Skeletal muscle satellite cell (primary cell): ENCODE measurements around the gene KCTD18. TPM values are rescaled to one million over a fixed set of nuclear protein-coding genes. Genes with fewer than 3 reads are reported as not detected.

Experiments used
- H3K27me3 ChIP-seq: 2 replicates; pipeline ENCODE4 v1.7.0; 2013; ENCODE audit warnings: low read length; ENCODE audit not compliant: control insufficient read depth, insufficient read depth
- H3K36me3 ChIP-seq: 2 replicates; pipeline ENCODE4 v1.7.0; 2013; ENCODE audit warnings: mild to moderate bottlenecking, control low read depth, low read length; ENCODE audit not compliant: insufficient read depth
- H3K4me1 ChIP-seq: 2 replicates; pipeline ENCODE4 v1.7.0; 2013; ENCODE audit warnings: low read length; ENCODE audit not compliant: control insufficient read depth, insufficient read depth
- H3K4me2 ChIP-seq: 2 replicates; pipeline ENCODE4 v1.7.0; 2013; ENCODE audit warnings: mild to moderate bottlenecking, low read length
- H3K4me3 ChIP-seq: 2 replicates; pipeline ENCODE4 v1.7.0; 2013; ENCODE audit warnings: low read length
- H3K9ac ChIP-seq: 2 replicates; pipeline ENCODE4 v1.7.0; 2013; ENCODE audit warnings: mild to moderate bottlenecking, low read depth, low read length, moderate library complexity
- H3K9me3 ChIP-seq: replicated peaks from 2 replicates; pipeline ENCODE4 v1.7.0; 2013; ENCODE audit warnings: mild to moderate bottlenecking, control low read depth, low read length
- total RNA-seq: library from RNA; depleted of rRNA; stranded (reverse); fragments of >200 nt; gene quantifications from 2 replicates; pipeline ENCODE4 v1.2.3, GENCODE V29; 2012; rRNA removed

Gene KCTD18
- total RNA-seq: 13.2 and 14.6 TPM in 2 replicates

DNA sequence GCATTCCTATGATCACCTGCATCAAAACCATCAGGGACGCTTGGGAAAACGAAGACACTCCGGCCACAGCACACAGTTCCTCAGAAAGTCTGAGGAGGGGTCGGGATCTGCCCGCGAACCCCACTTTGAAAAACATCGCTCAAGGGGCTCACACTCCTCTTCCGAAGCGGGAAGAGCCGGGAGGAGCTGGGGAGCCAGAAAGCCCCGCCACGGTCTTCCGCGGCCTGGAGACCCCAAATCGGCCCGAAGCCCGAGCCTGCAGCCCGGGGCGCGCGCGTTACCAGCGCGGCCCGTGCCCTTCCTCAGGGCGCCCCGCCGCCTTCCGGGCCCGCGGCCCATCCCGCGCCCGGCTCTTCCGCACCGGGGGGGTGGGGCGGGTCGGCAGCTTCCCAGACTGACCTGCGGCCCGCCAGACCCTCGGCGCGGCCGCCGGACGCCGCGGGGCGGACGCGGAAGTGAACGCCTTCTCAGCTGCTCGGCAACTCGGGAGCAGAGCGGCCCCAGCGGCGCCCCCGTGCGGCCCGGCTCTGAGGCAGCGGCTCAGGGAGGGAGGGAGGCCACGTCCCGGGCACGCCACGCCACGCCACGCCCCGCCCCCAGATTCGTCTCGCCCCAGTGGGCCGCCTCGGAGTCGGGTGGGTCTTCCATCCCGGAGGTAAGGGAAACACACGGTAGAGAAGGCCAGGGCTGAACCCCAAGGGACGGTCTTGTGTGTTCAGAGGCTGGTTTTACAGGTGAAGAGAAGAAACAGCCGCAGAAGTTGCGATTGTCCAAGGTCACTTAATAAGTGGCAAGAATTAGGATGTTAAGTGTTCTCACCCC lies at the start of gene KCTD18:
TSS of gene KCTD18 (minus strand) at position 457 of the 822 bp plus-strand sequence. CDS start 3,052 bp downstream, outside the sequence.
- peaks cover 11% of the 10 kb centered on the region for H3K4me1 ChIP-seq
- peak within 1 kb of the TSS; percentile 87 for H3K4me2 ChIP-seq
- H3K4me3 ChIP-seq: peak within 1 kb of the TSS; percentile 91
- H3K9me3 ChIP-seq: no peaks in the 10 kb centered on the region
- H3K9ac ChIP-seq: peak within 1 kb of the TSS; percentile 90
- peaks cover 17% of the 10 kb centered on the region for H3K27me3 ChIP-seq
- no peaks in the 10 kb centered on the region for H3K36me3 ChIP-seq

DNA sequence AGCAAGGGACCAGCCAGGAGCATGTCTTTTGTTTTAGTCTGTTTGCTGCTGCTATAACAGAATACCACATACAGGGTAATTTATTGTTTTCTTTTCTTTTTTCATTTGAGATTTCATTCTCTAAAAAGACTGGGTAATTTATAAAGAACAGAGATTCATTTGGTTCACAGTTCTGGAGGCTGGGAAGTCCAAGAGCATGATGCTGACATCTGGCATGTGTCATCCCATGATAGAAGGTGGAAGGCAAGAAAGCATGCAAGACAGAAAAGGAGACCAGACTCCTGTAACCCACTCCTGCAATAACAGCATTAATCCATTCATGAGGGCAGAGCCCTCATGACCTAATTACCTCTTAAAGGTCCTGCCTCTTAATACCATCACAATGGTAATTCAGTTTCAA lies 30.9 kb upstream of the KCTD18 start:
- no peak overlapping the region for H3K9ac ChIP-seq
- H3K9me3 ChIP-seq: no peaks in the 10 kb centered on the region
- H3K4me2 ChIP-seq: no peak overlapping the region
- no peaks in the 10 kb centered on the region for H3K4me1 ChIP-seq
- no peak overlapping the region for H3K4me3 ChIP-seq
- peaks cover 22% of the 10 kb centered on the region for H3K36me3 ChIP-seq
- no peaks in the 10 kb centered on the region for H3K27me3 ChIP-seq

DNA sequence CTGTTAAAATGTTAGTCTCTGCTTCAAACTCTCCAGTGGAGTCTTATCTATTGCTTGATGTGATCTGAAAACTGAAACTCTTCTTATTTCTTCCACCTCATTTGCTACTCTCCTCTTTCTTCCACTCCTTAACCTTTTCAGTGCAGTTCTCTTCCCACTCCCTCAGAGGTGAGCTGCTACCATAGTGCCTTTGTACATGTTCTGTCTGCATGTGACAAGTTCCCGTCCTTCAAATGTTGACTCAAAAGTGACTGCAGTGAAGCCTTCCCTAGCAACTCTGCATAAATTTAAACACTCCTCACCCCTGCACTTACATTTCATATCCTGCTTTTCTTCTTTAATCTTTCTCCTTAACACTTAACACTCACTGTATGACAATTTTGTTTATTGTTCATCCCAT lies 28.3 kb upstream of the KCTD18 start:
- Histone ChIP-seq H3K27me3 (no peaks in the 10 kb centered on the region), H3K9ac (no peak overlapping the region), H3K36me3 (peaks cover 28% of the 10 kb centered on the region), H3K9me3 (no peaks in the 10 kb centered on the region), H3K4me2 (no peak overlapping the region), H3K4me1 (no peaks in the 10 kb centered on the region), H3K4me3 (no peak overlapping the region)

DNA sequence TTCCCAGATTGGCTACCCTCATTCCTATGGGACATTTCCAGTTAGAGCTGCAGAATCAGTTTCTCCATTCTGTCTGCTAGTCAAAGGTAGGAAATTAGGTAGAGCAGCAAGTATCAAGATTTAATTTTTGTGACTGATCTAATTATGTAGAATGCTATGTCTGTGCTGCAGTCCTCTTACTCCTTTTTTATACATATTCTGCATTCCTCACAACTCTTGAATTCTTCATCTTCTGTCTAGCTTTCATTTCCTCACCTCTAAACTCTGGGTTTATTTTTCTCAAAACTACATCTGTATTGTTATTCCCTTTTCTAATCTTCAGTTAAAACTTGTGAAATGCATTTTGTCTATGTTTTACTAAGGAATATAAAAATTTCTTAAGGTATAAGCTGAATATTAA lies 24.7 kb upstream of the KCTD18 start:
- Histone ChIP-seq H3K4me2 (no peak overlapping the region), H3K9ac (no peak overlapping the region), H3K4me3 (no peak overlapping the region), H3K4me1 (no peaks in the 10 kb centered on the region), H3K27me3 (no peaks in the 10 kb centered on the region), H3K9me3 (no peaks in the 10 kb centered on the region), H3K36me3 (peaks cover 16% of the 10 kb centered on the region)

DNA sequence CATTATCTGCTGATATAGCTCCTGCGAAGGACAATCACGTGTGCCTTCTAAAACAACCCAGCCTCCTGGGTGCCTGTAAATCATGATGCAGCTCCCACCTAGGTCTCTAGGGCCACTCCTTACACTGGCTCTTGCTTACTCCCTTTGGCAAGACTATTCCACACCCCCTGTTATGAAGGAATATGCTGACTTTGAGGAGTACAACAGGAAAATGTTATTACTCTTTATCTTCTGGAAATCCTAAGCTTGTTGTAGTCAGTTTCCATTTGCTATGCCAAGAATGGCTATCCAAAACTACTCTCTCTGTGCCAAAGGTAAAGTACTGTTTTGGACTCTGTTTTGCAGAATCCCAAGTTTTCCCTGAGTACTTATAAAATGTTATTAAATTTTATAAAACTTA lies 23.9 kb upstream of the KCTD18 start:
- Histone ChIP-seq H3K4me3 (no peak overlapping the region), H3K4me1 (no peaks in the 10 kb centered on the region), H3K9me3 (no peaks in the 10 kb centered on the region), H3K27me3 (no peaks in the 10 kb centered on the region), H3K4me2 (no peak overlapping the region), H3K9ac (no peak overlapping the region), H3K36me3 (peaks cover 16% of the 10 kb centered on the region)

DNA sequence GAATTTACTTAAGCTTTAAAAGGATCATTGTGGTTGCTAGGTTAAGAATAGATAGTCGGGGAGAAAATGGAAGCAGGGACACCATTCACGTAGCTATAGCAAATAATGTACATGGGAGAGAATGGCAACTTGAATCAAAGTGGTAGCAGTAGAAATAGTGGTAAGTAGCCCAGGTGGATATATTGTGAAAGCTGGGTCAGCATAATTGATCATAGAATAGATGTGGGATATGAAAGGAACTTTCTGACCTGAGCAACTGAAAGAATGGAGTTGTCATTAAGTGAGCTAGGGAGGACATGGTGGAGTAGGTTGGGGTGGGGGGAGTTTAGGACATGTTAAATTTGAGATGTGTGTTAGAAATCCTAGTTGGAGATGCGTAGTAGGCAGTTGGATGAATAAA lies 18.4 kb upstream of the KCTD18 start:
- Histone ChIP-seq H3K9me3 (no peaks in the 10 kb centered on the region), H3K4me3 (no peak overlapping the region), H3K4me1 (peaks cover 27% of the 10 kb centered on the region), H3K4me2 (peak overlapping the region; percentile 90), H3K9ac (no peak overlapping the region), H3K36me3 (peaks cover under 1% of the 10 kb centered on the region), H3K27me3 (no peaks in the 10 kb centered on the region)

DNA sequence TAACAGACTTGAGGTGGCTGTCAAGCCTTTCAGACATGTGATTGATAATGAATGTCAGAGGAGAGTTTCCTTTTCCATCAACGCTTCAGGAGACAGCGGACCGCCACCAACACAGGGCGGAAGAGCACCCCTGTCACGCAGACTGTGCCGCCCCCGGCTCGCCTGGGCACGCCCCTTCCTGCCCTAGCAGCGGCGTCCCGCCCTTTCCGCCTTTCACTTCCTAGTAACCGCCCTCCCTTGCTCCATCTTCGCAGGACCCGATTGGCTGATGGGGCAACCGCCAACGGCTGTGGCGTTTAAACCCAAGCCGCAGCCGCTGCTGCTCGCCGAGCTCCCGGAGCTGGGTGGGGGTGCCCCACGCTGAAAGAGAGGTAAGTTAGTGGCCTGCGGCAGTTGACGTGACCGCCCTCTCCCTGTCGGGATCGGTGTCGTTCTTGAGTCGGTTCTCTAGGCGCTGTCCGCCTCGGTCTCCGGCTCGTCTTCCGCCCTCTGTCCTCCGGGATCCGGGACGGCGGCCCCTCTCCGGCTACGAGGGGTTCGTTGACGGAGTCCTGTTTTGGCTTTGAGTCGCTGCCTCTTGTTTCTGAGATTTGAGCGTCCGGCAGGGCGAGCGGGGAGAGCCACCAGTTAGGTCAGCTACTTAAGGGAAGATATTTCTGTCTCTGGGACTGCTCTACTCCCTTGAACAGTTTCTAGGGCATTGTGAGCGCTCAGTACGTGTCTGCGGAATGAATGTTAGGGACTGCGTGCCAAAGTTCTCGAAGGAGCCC lies 16.2 kb upstream of the KCTD18 start, which contains the start of gene SGO2:
TSS of gene SGO2 (plus strand) at position 326 of the 770 bp plus-strand sequence. CDS start 6,769 bp downstream, outside the sequence.
- Histone ChIP-seq H3K4me2 (peak within 1 kb of the TSS; percentile 90), H3K36me3 (no peaks in the 10 kb centered on the region), H3K9me3 (no peaks in the 10 kb centered on the region), H3K27me3 (peaks cover 5% of the 10 kb centered on the region), H3K4me1 (peaks cover 27% of the 10 kb centered on the region), H3K4me3 (peak within 1 kb of the TSS; percentile 93), H3K9ac (peak within 1 kb of the TSS; percentile 86)

DNA sequence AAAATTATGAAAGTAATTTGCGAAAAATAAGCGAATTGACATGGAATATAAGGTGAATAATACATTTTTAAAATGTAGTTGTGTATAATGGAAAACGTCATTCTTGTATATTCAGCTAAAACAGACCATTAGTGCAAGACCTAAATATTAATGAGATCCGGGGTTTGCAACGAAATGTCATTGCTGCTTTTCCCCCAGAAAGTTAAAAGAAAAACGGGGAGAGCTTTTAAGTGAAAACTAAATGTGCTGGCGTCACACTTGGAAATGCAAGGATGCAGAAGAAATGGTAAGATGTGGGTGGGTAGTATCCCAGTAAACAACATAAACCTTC lies 15.6 kb upstream of the KCTD18 start:
- peaks cover 5% of the 10 kb centered on the region for H3K27me3 ChIP-seq
- H3K4me2 ChIP-seq: peak overlapping the region; percentile 90
- H3K36me3 ChIP-seq: no peaks in the 10 kb centered on the region
- H3K4me3 ChIP-seq: peak overlapping the region; percentile 93
- H3K4me1 ChIP-seq: peaks cover 27% of the 10 kb centered on the region
- H3K9me3 ChIP-seq: no peaks in the 10 kb centered on the region
- peak overlapping the region; percentile 86 for H3K9ac ChIP-seq

DNA sequence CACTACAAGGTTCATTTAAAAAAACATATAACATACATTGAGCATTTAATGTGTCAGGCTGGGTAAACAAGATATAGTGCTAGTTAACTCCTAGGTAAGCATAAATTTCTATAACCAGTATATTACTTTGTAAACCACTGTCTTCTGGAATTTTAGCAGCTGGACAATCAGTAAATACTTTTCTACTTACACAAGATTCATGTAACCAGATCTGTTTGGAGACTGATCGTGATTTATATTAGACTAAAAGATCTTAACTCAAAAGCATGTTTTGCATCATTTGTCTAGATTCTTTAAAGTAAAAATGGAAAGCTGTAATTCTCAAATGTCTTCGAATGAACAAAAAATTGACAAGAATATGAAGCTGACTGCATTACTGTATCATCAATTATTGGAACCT lies 15.2 kb upstream of the KCTD18 start:
- Histone ChIP-seq H3K27me3 (peaks cover 5% of the 10 kb centered on the region), H3K4me3 (peak overlapping the region; percentile 93), H3K9ac (peak overlapping the region; percentile 86), H3K4me1 (peaks cover 27% of the 10 kb centered on the region), H3K36me3 (no peaks in the 10 kb centered on the region), H3K4me2 (peak overlapping the region; percentile 90), H3K9me3 (no peaks in the 10 kb centered on the region)

DNA sequence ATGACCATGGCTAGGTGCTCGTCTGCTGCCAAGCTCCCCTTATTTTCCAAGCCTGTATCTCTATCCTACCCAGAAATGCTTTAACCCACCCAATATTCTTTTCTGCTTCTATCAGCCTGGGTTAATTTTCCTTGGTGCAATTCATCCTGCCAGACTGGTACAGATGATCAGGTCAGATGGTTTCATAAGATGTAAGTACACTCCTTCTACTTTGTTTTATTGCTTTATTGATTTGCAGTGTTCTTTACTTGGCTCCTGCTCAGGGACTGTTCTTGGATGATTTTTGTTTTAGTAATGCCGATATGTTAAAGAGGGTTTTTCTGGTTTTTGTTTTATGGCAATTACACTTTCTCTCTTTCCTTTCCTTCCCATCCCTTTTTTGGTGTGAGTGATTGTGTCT lies 13.7 kb upstream of the KCTD18 start:
- Histone ChIP-seq H3K4me2 (no peak overlapping the region), H3K9ac (no peak overlapping the region), H3K27me3 (peaks cover 5% of the 10 kb centered on the region), H3K9me3 (no peaks in the 10 kb centered on the region), H3K4me3 (no peak overlapping the region), H3K4me1 (peaks cover 27% of the 10 kb centered on the region), H3K36me3 (no peaks in the 10 kb centered on the region)

DNA sequence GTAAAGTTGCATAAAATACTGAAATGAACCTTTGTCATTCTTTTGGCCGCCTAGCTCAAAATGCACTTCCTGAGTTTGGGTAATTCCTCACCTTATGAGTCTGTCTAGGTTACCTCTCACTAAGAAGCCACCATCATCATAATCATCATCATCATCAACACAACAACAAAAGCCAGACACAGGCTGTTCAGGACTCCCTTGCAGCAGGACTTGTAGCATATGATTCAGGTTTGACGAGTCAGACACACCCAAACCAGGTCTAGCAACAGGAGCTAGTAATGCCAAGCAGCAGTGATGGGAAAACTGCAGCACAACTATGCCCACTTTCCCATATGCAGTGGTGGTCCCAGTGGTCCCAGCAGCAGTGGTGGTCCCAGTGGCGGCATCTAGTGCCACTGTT lies 13.3 kb upstream of the KCTD18 start:
- no peak overlapping the region for H3K9ac ChIP-seq
- no peaks in the 10 kb centered on the region for H3K36me3 ChIP-seq
- H3K4me1 ChIP-seq: peaks cover 25% of the 10 kb centered on the region
- H3K9me3 ChIP-seq: no peaks in the 10 kb centered on the region
- no peak overlapping the region for H3K4me2 ChIP-seq
- H3K27me3 ChIP-seq: peaks cover 5% of the 10 kb centered on the region
- no peak overlapping the region for H3K4me3 ChIP-seq
